SU-DHL-6 (cell line): ENCODE measurements around the gene MC5R.

Source experiments
- EZH2phosphoT487 ChIP-seq: fragments of 200-600 bp; sonication (generic), shearing (Covaris generic); conservative IDR thresholded peaks from 2 replicates; pipeline ENCODE4 v1.6.1; 2018; ENCODE audit warnings: mild to moderate bottlenecking, antibody characterized with exemption, low read length, moderate library complexity, mixed read lengths
- TF ChIP-seq, protein P1 (sequence below): fragments of 200-600 bp; sonication (generic); IDR thresholded peaks from one replicate; pipeline ENCODE4 v1.5.1; 2017; ENCODE audit warnings: antibody characterized with exemption, mild to moderate bottlenecking, low read length, moderate library complexity; ENCODE audit not compliant: insufficient read depth, poor library complexity, severe bottlenecking

DNA sequence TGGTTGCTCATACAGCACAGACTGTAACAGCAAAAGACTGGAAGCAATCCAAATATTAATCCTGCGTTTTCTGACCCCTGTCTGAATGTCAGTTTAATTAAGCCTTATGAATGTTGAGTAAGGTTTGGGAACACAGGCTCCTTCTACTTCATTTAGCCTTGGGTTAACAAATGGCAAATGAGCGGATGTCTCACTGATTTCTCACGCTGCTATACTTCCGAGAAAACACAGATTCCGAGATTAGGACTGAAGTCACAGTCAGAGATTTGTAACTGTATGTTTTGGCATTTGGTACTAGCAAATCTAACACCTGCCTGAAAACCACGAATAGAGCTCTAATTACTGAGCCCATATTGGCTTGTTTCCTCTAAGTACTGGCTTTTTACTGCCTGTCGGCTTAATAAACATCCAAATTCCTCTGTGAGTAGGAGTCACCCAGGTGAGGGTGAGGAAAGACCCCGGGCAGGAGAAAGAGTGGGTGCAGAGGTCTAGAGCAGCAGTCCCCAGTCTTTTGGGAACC is 10.6 kb downstream of the MC5R start:
- TF ChIP-seq, protein P1, sequence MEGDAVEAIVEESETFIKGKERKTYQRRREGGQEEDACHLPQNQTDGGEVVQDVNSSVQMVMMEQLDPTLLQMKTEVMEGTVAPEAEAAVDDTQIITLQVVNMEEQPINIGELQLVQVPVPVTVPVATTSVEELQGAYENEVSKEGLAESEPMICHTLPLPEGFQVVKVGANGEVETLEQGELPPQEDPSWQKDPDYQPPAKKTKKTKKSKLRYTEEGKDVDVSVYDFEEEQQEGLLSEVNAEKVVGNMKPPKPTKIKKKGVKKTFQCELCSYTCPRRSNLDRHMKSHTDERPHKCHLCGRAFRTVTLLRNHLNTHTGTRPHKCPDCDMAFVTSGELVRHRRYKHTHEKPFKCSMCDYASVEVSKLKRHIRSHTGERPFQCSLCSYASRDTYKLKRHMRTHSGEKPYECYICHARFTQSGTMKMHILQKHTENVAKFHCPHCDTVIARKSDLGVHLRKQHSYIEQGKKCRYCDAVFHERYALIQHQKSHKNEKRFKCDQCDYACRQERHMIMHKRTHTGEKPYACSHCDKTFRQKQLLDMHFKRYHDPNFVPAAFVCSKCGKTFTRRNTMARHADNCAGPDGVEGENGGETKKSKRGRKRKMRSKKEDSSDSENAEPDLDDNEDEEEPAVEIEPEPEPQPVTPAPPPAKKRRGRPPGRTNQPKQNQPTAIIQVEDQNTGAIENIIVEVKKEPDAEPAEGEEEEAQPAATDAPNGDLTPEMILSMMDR: no peak
- no peak for TF ChIP-seq EZH2phosphoT487
